ENCODE data around the gene HLA-E.

GRCh38 chr6:30446259-30446658, 43.0 kb upstream of the HLA-E start:
- TF ChIP-seq POLR2AphosphoS5 (IDR thresholded peaks at IDR 0.05; ENCODE audit: low read depth, low read length), result no peak
- TF ChIP-seq POLR2A (IDR thresholded peaks at IDR 0.05; ENCODE audit: low read depth, low read length), result no peak

Data from GM12892 (cell line).